ENCODE measurements around the gene ABCC9.

GRCh38 chr12:21921436-21921835 lies 19.8 kb downstream of the ABCC9 start:
- TF ChIP-seq RAD21 (IDR thresholded peaks at IDR 0.05; ENCODE audit: low read depth) (no peak), EP300 (IDR thresholded peaks at IDR 0.05; ENCODE audit: borderline replicate concordance) (no peak), TAF1 (IDR thresholded peaks at IDR 0.05; ENCODE audit: low read depth) (no peak), NFIC (IDR thresholded peaks at IDR 0.05) (no peak), TCF12 (IDR thresholded peaks at IDR 0.05; ENCODE audit: low read depth) (no peak), YY1 (IDR thresholded peaks at IDR 0.05; ENCODE audit: low read depth) (no peak)
- TF ChIP-seq, protein P1, sequence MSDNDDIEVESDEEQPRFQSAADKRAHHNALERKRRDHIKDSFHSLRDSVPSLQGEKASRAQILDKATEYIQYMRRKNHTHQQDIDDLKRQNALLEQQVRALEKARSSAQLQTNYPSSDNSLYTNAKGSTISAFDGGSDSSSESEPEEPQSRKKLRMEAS (IDR thresholded peaks at IDR 0.05), result no peak
- TF ChIP-seq, protein P2, sequence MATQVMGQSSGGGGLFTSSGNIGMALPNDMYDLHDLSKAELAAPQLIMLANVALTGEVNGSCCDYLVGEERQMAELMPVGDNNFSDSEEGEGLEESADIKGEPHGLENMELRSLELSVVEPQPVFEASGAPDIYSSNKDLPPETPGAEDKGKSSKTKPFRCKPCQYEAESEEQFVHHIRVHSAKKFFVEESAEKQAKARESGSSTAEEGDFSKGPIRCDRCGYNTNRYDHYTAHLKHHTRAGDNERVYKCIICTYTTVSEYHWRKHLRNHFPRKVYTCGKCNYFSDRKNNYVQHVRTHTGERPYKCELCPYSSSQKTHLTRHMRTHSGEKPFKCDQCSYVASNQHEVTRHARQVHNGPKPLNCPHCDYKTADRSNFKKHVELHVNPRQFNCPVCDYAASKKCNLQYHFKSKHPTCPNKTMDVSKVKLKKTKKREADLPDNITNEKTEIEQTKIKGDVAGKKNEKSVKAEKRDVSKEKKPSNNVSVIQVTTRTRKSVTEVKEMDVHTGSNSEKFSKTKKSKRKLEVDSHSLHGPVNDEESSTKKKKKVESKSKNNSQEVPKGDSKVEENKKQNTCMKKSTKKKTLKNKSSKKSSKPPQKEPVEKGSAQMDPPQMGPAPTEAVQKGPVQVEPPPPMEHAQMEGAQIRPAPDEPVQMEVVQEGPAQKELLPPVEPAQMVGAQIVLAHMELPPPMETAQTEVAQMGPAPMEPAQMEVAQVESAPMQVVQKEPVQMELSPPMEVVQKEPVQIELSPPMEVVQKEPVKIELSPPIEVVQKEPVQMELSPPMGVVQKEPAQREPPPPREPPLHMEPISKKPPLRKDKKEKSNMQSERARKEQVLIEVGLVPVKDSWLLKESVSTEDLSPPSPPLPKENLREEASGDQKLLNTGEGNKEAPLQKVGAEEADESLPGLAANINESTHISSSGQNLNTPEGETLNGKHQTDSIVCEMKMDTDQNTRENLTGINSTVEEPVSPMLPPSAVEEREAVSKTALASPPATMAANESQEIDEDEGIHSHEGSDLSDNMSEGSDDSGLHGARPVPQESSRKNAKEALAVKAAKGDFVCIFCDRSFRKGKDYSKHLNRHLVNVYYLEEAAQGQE (IDR thresholded peaks at IDR 0.05; ENCODE audit: low read depth), result no peak

Data from Ishikawa (cell line).